Testis (tissue), 2 donors: ENCODE measurements around the gene TWIST2.

Experiments
- CTCF ChIP-seq, 3 experiments: fragments of 450-650 bp in 2 of 3; fragments of 200-600 bp in 1 of 3; sonication (generic) in 1 of 3; IDR thresholded peaks; one replicate each; pipeline ENCODE4 v1.5.1; 2016 to 2019; ENCODE audit warnings: antibody characterized with exemption in 3 of 3, mild to moderate bottlenecking in 2 of 3, moderate library complexity in 1 of 3
- POLR2A ChIP-seq: fragments of 450-650 bp; IDR thresholded peaks from one replicate; pipeline ENCODE4 v1.6.1; 2017; ENCODE audit warnings: antibody characterized with exemption, mild to moderate bottlenecking, moderate library complexity

GRCh38 chr2:238887616-238888015, 39.7 kb downstream of the TWIST2 start:
- TF ChIP-seq CTCF (IDR thresholded peaks at IDR 0.05), result no peak
- TF ChIP-seq POLR2A, result no peak
